ENCODE measurements around the gene ADAT3. TPM values are rescaled to one million over a fixed set of nuclear protein-coding genes. Genes with fewer than 3 reads are reported as not detected.
"Not testable (repeated sequence)": the region's sequence is repeated elsewhere in the genome, so short reads cannot be mapped to it uniquely, and the experiment has no call there.

Gene ADAT3
- total RNA-seq, 1 donor from 2014 or later, result 9.1 TPM

- Mint-ChIP-seq H3K36me3 (ENCODE audit: low read depth) (peaks cover 32% of the 10 kb centered on the region), H3K27ac (peak overlapping the region; percentile 76), H3K27me3 (ENCODE audit: low read depth) (no peaks in the 10 kb centered on the region), H3K4me1 (ENCODE audit: low read depth) (peaks cover 13% of the 10 kb centered on the region), H3K4me3 (ENCODE audit: low read depth) (peak overlapping the region; percentile 99), H3K9me3 (no peaks in the 10 kb centered on the region)
- no peak for DNase-seq (ENCODE audit: low spot score)
- intact Hi-C loops (cut with micrococcal nuclease), result no loop called here
Measured at GRCh38 chr19:1873524-1874473, 31.4 kb upstream of the ADAT3 start.

- peaks cover 12% of the 10 kb centered on the region for H3K4me1 Mint-ChIP-seq (ENCODE audit: low read depth)
- peaks cover 31% of the 10 kb centered on the region for H3K36me3 Mint-ChIP-seq (ENCODE audit: low read depth)
- H3K27me3 Mint-ChIP-seq (ENCODE audit: low read depth), result no peaks in the 10 kb centered on the region
- no peak for DNase-seq (ENCODE audit: low spot score)
- intact Hi-C loops (cut with micrococcal nuclease), result loop anchor here (5.0 kb wide), 1 partner anchor 208 kb away; no protein-coding TSS in a partner anchor
- H3K4me3 Mint-ChIP-seq (ENCODE audit: low read depth), result peak overlapping the region; percentile 99
- H3K9me3 Mint-ChIP-seq, result no peaks in the 10 kb centered on the region
- peak overlapping the region; percentile 95 for H3K27ac Mint-ChIP-seq
Measured at GRCh38 chr19:1874554-1875185, 30.5 kb upstream of the ADAT3 start.

GRCh38 chr19:1875265-1875645 is 29.9 kb upstream of the ADAT3 start:
- Mint-ChIP-seq H3K27ac (peak overlapping the region; percentile 95), H3K36me3 (ENCODE audit: low read depth) (peaks cover 28% of the 10 kb centered on the region), H3K4me1 (ENCODE audit: low read depth) (peaks cover 12% of the 10 kb centered on the region), H3K4me3 (ENCODE audit: low read depth) (peak overlapping the region; percentile 99)
- H3K9me3 Mint-ChIP-seq; DNase-seq (ENCODE audit: low spot score); H3K27me3 Mint-ChIP-seq (ENCODE audit: low read depth): not testable (repeated sequence)
- intact Hi-C loops (cut with micrococcal nuclease), result loop anchor here (5.0 kb wide), 1 partner anchor 207 kb away; no protein-coding TSS in a partner anchor

- DNase-seq (ENCODE audit: low spot score), result peak; percentile 86
- H3K27ac Mint-ChIP-seq, result peak overlapping the region; percentile 95
- no peaks in the 10 kb centered on the region for H3K9me3 Mint-ChIP-seq
- peak overlapping the region; percentile 99 for H3K4me3 Mint-ChIP-seq (ENCODE audit: low read depth)
- intact Hi-C loops (cut with micrococcal nuclease), result loop anchor here (5.0 kb wide), 1 partner anchor 206 kb away; no protein-coding TSS in a partner anchor
- peaks cover 26% of the 10 kb centered on the region for H3K36me3 Mint-ChIP-seq (ENCODE audit: low read depth)
- peaks cover 12% of the 10 kb centered on the region for H3K4me1 Mint-ChIP-seq (ENCODE audit: low read depth)
- H3K27me3 Mint-ChIP-seq (ENCODE audit: low read depth), result no peaks in the 10 kb centered on the region
Measured at GRCh38 chr19:1875646-1876495, 29.3 kb upstream of the ADAT3 start.

- Mint-ChIP-seq H3K36me3 (ENCODE audit: low read depth) (peaks cover 26% of the 10 kb centered on the region), H3K27ac (peak overlapping the region; percentile 76), H3K4me1 (ENCODE audit: low read depth) (peaks cover 12% of the 10 kb centered on the region), H3K4me3 (ENCODE audit: low read depth) (peak overlapping the region; percentile 99)
- H3K9me3 Mint-ChIP-seq; H3K27me3 Mint-ChIP-seq (ENCODE audit: low read depth); DNase-seq (ENCODE audit: low spot score): not testable (repeated sequence)
- intact Hi-C loops (cut with micrococcal nuclease), result loop anchor here (5.0 kb wide), 1 partner anchor 206 kb away; no protein-coding TSS in a partner anchor
Measured at GRCh38 chr19:1876496-1877279, 28.5 kb upstream of the ADAT3 start.

- not testable (repeated sequence) for H3K27ac Mint-ChIP-seq
Measured at GRCh38 chr19:1877280-1877660, 27.9 kb upstream of the ADAT3 start.

GRCh38 chr19:1878583-1878982 is 26.6 kb upstream of the ADAT3 start:
- peaks cover 25% of the 10 kb centered on the region for H3K36me3 Mint-ChIP-seq (ENCODE audit: low read depth)
- H3K4me3 Mint-ChIP-seq (ENCODE audit: low read depth); H3K27ac Mint-ChIP-seq; H3K27me3 Mint-ChIP-seq (ENCODE audit: low read depth); H3K9me3 Mint-ChIP-seq; DNase-seq (ENCODE audit: low spot score): not testable (repeated sequence)
- H3K4me1 Mint-ChIP-seq (ENCODE audit: low read depth), result peaks cover 26% of the 10 kb centered on the region
- intact Hi-C loops (cut with micrococcal nuclease), result loop anchor here (5.0 kb wide), 1 partner anchor 204 kb away; no protein-coding TSS in a partner anchor

More at GRCh38 chr19:1877280-1877660, 27.9 kb upstream of the ADAT3 start:
- not testable (repeated sequence) for DNase-seq (ENCODE audit: low spot score); H3K27me3 Mint-ChIP-seq (ENCODE audit: low read depth); H3K4me3 Mint-ChIP-seq (ENCODE audit: low read depth); H3K9me3 Mint-ChIP-seq
- Mint-ChIP-seq H3K4me1 (ENCODE audit: low read depth) (peaks cover 12% of the 10 kb centered on the region), H3K36me3 (ENCODE audit: low read depth) (peaks cover 26% of the 10 kb centered on the region)
- intact Hi-C loops (cut with micrococcal nuclease), result loop anchor here (5.0 kb wide), 1 partner anchor 205 kb away; no protein-coding TSS in a partner anchor

- not testable (repeated sequence) for H3K27me3 Mint-ChIP-seq (ENCODE audit: low read depth); H3K27ac Mint-ChIP-seq; H3K9me3 Mint-ChIP-seq; DNase-seq (ENCODE audit: low spot score)
- H3K4me1 Mint-ChIP-seq (ENCODE audit: low read depth), result peaks cover 25% of the 10 kb centered on the region
- H3K36me3 Mint-ChIP-seq (ENCODE audit: low read depth), result peaks cover 22% of the 10 kb centered on the region
- H3K4me3 Mint-ChIP-seq (ENCODE audit: low read depth), result peak overlapping the region; percentile 17
- intact Hi-C loops (cut with micrococcal nuclease), result loop anchor here (5.0 kb wide), 1 partner anchor 202 kb away; no protein-coding TSS in a partner anchor
Measured at GRCh38 chr19:1879982-1880381, 25.2 kb upstream of the ADAT3 start.

GRCh38 chr19:1880611-1881392 is 24.4 kb upstream of the ADAT3 start:
- H3K27ac Mint-ChIP-seq, result peak overlapping the region; percentile 17
- no peak for DNase-seq (ENCODE audit: low spot score)
- no peaks in the 10 kb centered on the region for H3K9me3 Mint-ChIP-seq
- H3K27me3 Mint-ChIP-seq (ENCODE audit: low read depth), result no peaks in the 10 kb centered on the region
- intact Hi-C loops (cut with micrococcal nuclease), result no loop called here
- peaks cover 26% of the 10 kb centered on the region for H3K4me1 Mint-ChIP-seq (ENCODE audit: low read depth)
- peaks cover 16% of the 10 kb centered on the region for H3K36me3 Mint-ChIP-seq (ENCODE audit: low read depth)
- H3K4me3 Mint-ChIP-seq (ENCODE audit: low read depth), result no peak overlapping the region

- intact Hi-C loops (cut with micrococcal nuclease); DNase-seq (ENCODE audit: low spot score): not testable (repeated sequence)
- H3K4me3 Mint-ChIP-seq (ENCODE audit: low read depth), result peak overlapping the region; percentile 99
Measured at GRCh38 chr19:1881393-1882088, 23.7 kb upstream of the ADAT3 start.

More at GRCh38 chr19:1881393-1882088, 23.7 kb upstream of the ADAT3 start:
- Mint-ChIP-seq H3K4me1 (ENCODE audit: low read depth) (peaks cover 24% of the 10 kb centered on the region), H3K36me3 (ENCODE audit: low read depth) (peaks cover 16% of the 10 kb centered on the region), H3K27ac (peak overlapping the region; percentile 96)
- not testable (repeated sequence) for H3K27me3 Mint-ChIP-seq (ENCODE audit: low read depth); H3K9me3 Mint-ChIP-seq
